WTC11 (cell line): Measurements from ENCODE around the gene LIMS2.

ENCODE experiments used
- CREB1 ChIP-seq: sonication (generic); formaldehyde crosslinking; IDR thresholded peaks from 2 replicates; pipeline ENCODE4 v1.8.0; 2023; ENCODE audit warnings: mild to moderate bottlenecking, missing genetic modification reagents
- E2F4 ChIP-seq: sonication (generic); formaldehyde crosslinking; IDR thresholded peaks from 2 replicates; pipeline ENCODE4 v1.8.1; 2022; ENCODE audit warnings: low read depth, mild to moderate bottlenecking, moderate library complexity, missing genetic modification reagents, borderline replicate concordance
- ELF4 ChIP-seq: sonication (generic); formaldehyde crosslinking; IDR thresholded peaks from 2 replicates; pipeline ENCODE4 v1.8.1; 2022; ENCODE audit warnings: low read depth, mild to moderate bottlenecking, moderate library complexity, missing genetic modification reagents
- IRF2 ChIP-seq: sonication (generic); formaldehyde crosslinking; IDR thresholded peaks from 2 replicates; pipeline ENCODE4 v1.8.0; 2022; ENCODE audit warnings: low read depth, missing genetic modification reagents, borderline replicate concordance
- JUN ChIP-seq: sonication (generic); formaldehyde crosslinking; IDR thresholded peaks from 2 replicates; pipeline ENCODE4 v1.8.0; 2023; ENCODE audit warnings: mild to moderate bottlenecking, missing genetic modification reagents
- NR2C2 ChIP-seq: sonication (generic); formaldehyde crosslinking; IDR thresholded peaks from 2 replicates; pipeline ENCODE4 v1.8.0; 2022; ENCODE audit warnings: mild to moderate bottlenecking, missing genetic modification reagents
- PREB ChIP-seq: sonication (generic); formaldehyde crosslinking; IDR thresholded peaks from 2 replicates; pipeline ENCODE4 v1.8.1; 2022; ENCODE audit warnings: mild to moderate bottlenecking, missing genetic modification reagents, moderate library complexity, borderline replicate concordance
- TCF7 ChIP-seq: sonication (generic); formaldehyde crosslinking; IDR thresholded peaks from 2 replicates; pipeline ENCODE4 v1.8.0; 2022; ENCODE audit warnings: mild to moderate bottlenecking, low read depth, missing genetic modification reagents, moderate library complexity
- TP53 ChIP-seq: sonication (generic); formaldehyde crosslinking; IDR thresholded peaks from 2 replicates; pipeline ENCODE4 v1.8.1; 2023; ENCODE audit warnings: mild to moderate bottlenecking, missing genetic modification reagents
- ZNF232 ChIP-seq: sonication (generic); formaldehyde crosslinking; IDR thresholded peaks from 2 replicates; pipeline ENCODE4 v1.8.0; 2022; ENCODE audit warnings: mild to moderate bottlenecking, missing genetic modification reagents
- ZNF263 ChIP-seq: sonication (generic); formaldehyde crosslinking; IDR thresholded peaks from 2 replicates; pipeline ENCODE4 v1.8.1; 2022; ENCODE audit warnings: low read depth, mild to moderate bottlenecking, moderate library complexity, missing genetic modification reagents
- TF ChIP-seq, protein P1 (sequence below): fragments of 200-600 bp; IDR thresholded peaks from 2 replicates; pipeline ENCODE4 v1.8.0; 2022; ENCODE audit warnings: antibody characterized with exemption

GRCh38 chr2:127605691-127606263 lies 69.6 kb downstream of the LIMS2 start:
- TF ChIP-seq, protein P1, sequence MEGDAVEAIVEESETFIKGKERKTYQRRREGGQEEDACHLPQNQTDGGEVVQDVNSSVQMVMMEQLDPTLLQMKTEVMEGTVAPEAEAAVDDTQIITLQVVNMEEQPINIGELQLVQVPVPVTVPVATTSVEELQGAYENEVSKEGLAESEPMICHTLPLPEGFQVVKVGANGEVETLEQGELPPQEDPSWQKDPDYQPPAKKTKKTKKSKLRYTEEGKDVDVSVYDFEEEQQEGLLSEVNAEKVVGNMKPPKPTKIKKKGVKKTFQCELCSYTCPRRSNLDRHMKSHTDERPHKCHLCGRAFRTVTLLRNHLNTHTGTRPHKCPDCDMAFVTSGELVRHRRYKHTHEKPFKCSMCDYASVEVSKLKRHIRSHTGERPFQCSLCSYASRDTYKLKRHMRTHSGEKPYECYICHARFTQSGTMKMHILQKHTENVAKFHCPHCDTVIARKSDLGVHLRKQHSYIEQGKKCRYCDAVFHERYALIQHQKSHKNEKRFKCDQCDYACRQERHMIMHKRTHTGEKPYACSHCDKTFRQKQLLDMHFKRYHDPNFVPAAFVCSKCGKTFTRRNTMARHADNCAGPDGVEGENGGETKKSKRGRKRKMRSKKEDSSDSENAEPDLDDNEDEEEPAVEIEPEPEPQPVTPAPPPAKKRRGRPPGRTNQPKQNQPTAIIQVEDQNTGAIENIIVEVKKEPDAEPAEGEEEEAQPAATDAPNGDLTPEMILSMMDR: no peak
- TF ChIP-seq TCF7 (CRISPR knock-in tag) (no peak), E2F4 (CRISPR knock-in tag) (no peak), PREB (no peak), CREB1 (CRISPR knock-in tag) (no peak), JUN (CRISPR knock-in tag) (no peak), ZNF263 (CRISPR knock-in tag) (no peak), TP53 (CRISPR knock-in tag) (no peak), NR2C2 (CRISPR knock-in tag) (no peak), IRF2 (CRISPR knock-in tag) (no peak), ELF4 (CRISPR knock-in tag) (no peak), ZNF232 (no peak)
